HG03571 (cell line): ENCODE measurements around the gene RPF1.
"Not testable (repeated sequence)": the region's sequence is repeated elsewhere in the genome, so short reads cannot be mapped to it uniquely, and the experiment has no call there.

ENCODE experiments used
- ATAC-seq: cut with Tn5 transposase; IDR thresholded peaks from one replicate; pipeline ENCODE4 v1.9.1; 2021; ENCODE audit not compliant: unreplicated experiment

Gene RPF1

DNA sequence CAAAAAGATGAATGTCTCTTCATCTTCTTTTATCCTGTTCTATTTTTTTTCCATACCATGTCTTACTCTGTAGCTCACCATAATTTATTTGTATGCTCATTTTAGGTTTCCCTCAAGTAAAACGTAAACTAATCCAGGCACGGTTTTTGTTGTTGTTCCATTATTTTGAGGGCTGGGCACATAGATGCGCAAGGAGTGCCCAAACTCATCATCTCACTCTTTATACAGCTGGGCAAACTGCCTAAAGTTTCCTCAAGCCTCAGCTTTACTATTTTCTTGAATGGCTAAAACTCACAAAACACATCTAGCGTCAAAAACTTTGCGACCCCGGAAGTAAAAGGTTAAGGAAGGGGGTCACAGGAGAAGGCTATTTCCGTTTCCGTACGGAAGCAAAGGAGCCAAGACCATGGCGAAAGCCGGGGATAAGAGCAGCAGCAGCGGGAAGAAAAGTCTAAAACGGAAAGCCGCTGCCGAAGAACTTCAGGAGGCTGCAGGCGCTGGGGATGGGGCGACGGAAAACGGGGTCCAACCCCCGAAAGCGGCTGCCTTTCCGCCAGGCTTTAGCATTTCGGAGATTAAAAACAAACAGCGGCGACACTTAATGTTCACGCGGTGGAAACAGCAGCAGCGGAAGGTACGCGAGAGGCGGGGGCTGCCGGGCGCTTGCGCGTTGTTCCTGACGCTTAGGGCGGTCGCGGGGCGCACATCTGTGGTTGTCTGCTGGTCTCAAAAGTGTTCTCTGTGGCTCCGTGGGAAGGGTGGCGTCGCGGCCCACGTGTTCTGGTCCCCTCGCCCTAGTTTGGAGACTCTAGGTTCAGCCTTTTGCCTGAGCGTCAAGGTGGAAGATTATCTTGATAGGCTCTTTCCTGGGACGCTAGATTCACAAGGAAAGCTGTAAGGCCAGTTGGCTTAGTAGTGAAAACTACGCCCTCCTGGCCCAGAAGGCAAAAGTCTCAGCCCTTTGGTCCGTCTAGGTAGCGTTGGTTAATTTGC lies at the start of gene RPF1:
TSS of gene RPF1 (plus strand) at position 391 of the 993 bp plus-strand sequence. CDS start at position 407, 16 bp downstream.
- ATAC-seq = peak; percentile 96

DNA sequence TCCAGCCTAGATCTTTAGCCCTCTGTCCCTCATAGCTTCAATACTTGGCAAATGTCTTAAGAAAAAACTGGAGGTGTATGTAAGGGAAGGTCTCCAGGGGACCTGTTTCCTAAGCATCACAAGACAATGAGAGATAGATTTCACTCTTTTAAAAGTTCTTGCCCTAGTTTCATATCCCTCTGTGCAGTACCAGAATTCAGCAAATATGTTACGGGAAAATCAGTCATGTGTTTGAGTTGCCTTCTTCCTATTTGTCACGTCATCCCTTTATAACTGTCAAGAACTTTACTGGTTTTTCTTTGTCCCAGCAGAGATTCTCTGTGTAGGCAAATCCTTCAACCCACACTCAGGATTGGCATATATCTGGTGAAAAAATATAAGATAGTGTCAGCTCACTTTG lies 48.5 kb upstream of the RPF1 start:
- ATAC-seq = no peak

DNA sequence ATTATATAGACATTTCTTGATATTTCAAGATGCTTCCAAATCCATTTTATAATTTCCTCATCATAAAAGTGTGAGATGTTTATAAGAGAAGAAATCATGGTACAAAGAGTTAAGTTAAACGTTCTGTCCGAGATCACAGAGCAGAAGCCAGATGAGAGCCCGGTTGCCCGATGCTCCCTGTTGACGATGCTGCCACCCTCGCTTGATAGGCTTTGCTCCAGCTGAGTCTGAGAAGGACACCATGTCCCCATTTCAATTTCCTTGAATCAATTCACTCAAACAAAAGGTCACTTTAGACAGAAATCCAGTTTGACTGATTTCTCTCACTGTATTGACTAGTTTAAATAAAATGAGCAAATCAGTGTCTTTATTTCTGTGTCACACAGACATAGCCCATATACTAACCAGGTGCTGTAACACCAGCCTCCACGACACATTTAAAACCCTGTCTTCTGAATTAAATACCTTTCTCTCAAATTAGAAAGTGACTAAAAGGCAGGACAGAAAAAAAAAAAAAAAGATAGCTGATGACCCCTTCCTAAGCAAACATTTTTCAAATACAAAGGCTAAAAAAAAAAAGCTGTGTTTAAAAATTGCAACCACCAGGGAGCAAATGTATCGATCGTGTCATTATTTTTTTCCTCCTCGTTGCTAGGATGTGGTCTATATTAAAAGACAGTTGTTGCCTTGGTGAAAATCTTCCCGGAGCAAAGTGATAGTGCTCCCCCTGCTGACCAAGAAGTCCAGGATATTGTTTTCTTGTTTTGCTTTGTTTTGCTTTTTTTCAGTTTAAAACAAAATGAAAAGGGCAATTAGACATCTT lies 45.6 kb upstream of the RPF1 start:
- no peak for ATAC-seq

GRCh38 chr1:84434081-84434769 lies 44.8 kb upstream of the RPF1 start:
- no peak for ATAC-seq

GRCh38 chr1:84434801-84435549 lies 44.1 kb upstream of the RPF1 start:
- ATAC-seq = peak; percentile 43

DNA sequence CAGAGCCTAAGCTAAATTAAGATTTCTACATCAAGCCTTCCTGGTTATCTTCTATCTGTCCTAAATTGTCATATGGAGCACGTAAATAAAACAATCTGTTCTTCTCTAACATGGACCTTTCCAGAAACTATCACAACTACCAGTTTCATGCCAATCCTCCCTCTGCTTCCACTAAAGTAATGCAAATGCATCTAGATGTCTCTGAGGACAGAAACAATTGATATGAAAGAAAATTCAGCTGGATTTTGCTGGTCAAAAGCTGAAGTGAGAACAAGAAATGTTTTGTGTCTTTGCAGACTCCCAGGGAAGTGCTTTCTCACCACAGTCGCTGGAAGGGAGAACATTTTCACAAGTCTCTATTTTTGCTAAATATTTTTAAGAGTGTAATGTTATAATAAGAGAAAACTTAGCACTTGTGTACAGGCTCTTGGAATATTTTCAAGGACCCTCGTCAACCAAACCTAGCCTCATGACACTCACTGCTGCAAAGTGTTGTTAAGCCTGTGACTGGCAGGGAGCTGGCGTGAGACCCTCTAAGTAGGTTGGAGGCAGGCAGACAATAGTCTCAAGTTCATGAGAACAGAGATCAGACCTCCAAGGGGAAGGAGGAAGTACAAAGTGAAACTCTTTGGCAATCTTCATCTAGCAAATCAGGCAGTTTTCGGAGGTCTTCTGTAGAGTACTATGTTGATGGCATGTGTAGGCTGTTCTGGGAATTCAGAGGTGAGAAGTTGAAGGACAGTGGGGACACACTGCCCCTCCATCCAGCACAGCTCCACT lies 42.0 kb upstream of the RPF1 start:
- ATAC-seq = no peak

DNA sequence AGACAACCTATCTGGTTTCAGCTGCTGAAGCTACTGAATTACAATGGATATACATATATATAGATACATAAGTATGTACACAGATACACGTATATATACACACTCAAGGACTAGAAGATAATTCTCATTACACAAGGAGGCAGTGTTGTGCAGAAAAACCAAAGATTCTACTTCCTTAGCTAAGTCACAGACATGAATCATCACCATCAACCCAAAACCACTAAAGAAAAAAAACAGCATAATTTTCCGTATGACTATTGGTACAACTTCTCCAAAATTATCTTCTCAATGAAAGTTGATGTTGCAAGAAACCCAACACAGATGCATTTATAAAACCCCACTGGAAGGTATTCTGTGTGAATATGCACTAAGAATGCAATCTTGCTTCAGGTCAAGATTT lies 36.8 kb upstream of the RPF1 start:
- ATAC-seq = peak; percentile 96

DNA sequence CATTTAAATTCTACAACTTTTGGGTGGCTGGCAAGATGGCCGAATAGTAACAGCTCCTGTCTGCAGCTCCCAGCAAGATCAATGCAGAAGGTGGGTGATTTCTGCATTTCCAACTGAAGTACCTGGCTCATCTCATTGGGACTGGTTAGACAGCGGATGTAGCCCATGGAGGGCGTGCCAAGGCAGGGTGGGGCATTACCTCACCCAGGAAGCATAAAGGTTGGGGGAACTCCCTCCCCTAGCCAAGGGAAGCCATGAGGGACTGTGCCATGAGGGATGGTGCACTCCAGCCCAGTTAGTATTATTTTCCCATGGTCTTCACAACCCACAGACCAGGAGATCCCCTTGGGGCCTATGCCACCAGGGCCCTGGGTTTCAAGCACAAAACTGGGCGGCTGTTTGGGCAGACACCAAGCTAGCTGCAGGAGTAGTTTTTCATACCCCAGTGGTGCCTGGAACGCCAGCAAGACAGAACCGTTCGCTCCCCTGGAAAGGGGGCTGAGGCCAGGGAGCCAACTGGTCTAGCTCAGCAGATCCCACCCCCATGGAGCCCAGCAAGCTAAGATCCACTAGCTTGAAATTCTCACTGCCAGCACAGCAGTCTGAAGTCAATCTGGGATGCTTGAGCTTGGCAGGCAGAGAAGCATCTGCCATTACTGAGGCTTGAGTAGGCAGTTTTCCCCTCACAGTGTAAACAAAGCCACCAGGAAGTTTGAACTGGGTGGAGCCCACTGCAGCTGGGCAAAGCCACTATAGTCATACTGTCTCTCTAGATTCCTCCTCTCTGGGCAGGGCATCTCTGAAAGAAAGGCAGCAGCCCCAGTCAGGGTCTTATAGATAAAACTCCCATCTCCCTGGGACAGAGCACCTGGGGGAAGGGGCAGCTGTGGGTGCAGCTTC lies 36.1 kb upstream of the RPF1 start:
- ATAC-seq = not testable (repeated sequence)

- not testable (repeated sequence) for ATAC-seq
These were observed 30.4 kb upstream of the RPF1 start for GRCh38 chr1:84448704-84449103.

GRCh38 chr1:84450910-84451309 lies 28.2 kb upstream of the RPF1 start:
- no peak for ATAC-seq

DNA sequence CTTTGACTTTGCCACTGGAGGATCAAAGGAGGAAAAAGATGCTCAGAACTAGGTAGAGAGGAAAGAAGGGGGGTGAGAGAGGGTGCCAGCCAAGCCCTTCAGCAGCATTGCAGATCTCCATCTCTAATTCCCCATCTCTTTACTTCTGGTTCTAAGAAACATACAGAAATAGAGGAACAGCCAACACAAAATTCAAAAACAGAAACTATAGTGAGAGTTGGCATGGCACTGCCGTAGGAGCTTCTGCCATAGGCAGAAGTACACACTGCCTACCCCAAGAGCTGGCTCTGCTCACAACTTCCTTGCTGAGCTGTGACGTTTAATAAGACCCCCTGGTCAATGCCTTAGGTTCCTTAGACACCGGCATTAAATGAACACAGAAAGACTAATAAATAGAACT lies 26.6 kb upstream of the RPF1 start:
- ATAC-seq = no peak

DNA sequence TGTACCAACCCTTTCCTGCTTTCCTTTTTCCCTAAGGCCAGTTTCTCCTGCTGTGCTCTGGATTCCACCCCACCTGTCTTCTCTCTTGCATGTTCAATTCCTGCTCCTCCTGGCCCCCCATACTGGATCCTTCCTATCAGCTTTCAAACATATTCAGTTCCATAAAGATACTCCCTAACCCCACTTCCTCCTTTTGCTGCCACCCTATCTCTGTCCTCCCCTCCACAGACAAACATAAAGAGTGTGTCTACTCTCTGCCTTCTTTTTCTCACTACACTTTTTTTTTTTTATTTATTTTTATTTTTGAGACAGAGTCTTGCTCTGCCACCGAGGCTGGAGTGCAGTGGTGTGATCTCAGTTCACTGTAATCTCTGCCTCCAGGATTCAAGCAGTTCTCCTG lies 16.9 kb upstream of the RPF1 start:
- ATAC-seq = no peak

- no peak for ATAC-seq
These were observed 11.8 kb upstream of the RPF1 start for GRCh38 chr1:84467298-84467697.

- ATAC-seq = no peak
These were observed 2.8 kb upstream of the RPF1 start for GRCh38 chr1:84476225-84476624.

GRCh38 chr1:84479998-84480397 lies 932 bp downstream of the RPF1 start:
- ATAC-seq = no peak

DNA sequence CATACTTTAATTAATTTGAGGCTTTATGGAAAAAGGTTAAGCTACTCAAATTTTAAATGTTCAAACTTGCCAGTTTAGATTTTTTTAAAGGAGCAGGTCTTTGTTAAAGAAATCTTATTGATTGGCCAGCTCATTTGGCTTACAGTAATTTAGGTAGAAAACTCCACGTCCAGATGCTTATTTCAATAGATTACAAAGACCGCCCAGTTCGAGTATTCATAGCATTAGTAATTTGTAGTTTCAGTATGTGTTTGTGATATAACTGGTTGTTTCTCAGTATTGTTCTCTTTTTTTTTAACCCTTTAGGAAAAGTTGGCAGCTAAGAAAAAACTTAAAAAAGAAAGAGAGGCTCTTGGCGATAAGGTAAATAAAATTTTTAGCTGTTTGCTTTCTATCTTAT lies 1.6 kb downstream of the RPF1 start:
- no peak for ATAC-seq

DNA sequence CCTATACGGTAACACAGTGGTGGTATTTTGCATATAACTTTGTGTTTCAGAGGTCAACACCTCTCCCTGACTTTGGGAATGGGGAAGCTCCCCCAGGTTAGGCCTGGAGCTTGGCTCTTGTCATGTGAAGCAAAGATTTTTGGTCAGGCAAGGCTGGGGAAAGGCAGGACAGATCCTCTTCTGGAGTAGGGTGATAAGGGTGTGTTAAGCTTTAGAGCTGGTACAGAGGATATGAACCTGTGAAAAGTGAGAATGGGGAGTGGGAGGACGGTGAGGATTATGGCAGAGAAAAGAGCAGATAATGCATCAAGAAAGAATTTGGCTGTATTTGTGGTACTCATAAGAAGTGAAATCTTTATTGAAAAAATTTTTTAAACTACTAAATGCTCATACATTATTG lies 2.3 kb downstream of the RPF1 start:
- ATAC-seq = no peak

- no peak for ATAC-seq
These were observed 9.0 kb downstream of the RPF1 start for GRCh38 chr1:84488107-84488506.

DNA sequence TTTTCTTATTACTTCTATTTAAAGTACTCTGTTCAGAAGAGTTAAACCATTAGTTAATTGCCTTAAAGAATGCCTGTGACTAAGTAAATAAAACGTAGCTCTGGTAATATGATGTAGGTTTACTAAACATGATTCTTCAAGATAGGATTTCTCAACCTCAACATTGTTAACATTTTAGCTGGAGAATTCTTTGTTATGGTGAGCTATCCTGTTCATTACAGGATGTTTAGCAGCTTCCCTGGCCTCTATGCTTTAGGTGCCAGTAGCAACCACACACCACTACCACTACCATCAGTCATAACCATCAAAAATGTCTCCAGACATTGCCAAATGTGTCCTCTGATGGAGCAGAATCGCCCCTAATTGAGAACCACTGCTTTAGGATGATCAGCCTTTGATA lies 10.7 kb downstream of the RPF1 start:
- ATAC-seq = no peak
